AG20443 (cell line): Measurements from ENCODE around the gene XXYLT1.

Experiments used
- DNase-seq: peaks from one replicate; pipeline ENCODE4 v3.0.0; 2012; ENCODE audit warnings: low spot score, mixed read lengths

XXYLT1 gene

GRCh38 chr3:195151402-195151801 lies 119.6 kb downstream of the XXYLT1 start:
- no peak for DNase-seq

- no peak for DNase-seq
Observed at GRCh38 chr3:195150181-195151118, 120.5 kb downstream of the XXYLT1 start.

GRCh38 chr3:195149292-195150030 lies 121.5 kb downstream of the XXYLT1 start:
- no peak for DNase-seq

GRCh38 chr3:195148549-195148948 lies 122.4 kb downstream of the XXYLT1 start:
- no peak for DNase-seq

GRCh38 chr3:195147649-195148080 lies 123.3 kb downstream of the XXYLT1 start:
- peak; percentile 69 for DNase-seq

GRCh38 chr3:195146131-195146530 lies 124.8 kb downstream of the XXYLT1 start:
- DNase-seq: no peak

GRCh38 chr3:195145579-195145978 lies 125.4 kb downstream of the XXYLT1 start:
- DNase-seq: no peak

- DNase-seq: no peak
Observed at GRCh38 chr3:195143221-195143620, 127.7 kb downstream of the XXYLT1 start.

GRCh38 chr3:195142519-195142918 lies 128.4 kb downstream of the XXYLT1 start:
- DNase-seq: no peak

- DNase-seq: no peak
Observed at GRCh38 chr3:195140816-195141793, 129.9 kb downstream of the XXYLT1 start.

GRCh38 chr3:195140410-195140809 lies 130.5 kb downstream of the XXYLT1 start:
- no peak for DNase-seq

- DNase-seq: peak; percentile 22
Observed at GRCh38 chr3:195139876-195140240, 131.1 kb downstream of the XXYLT1 start.

GRCh38 chr3:195139091-195139875 lies 131.7 kb downstream of the XXYLT1 start:
- no peak for DNase-seq

GRCh38 chr3:195137638-195138588 lies 133.0 kb downstream of the XXYLT1 start:
- DNase-seq: no peak

GRCh38 chr3:195135917-195136316 lies 135.0 kb downstream of the XXYLT1 start:
- no peak for DNase-seq

- no peak for DNase-seq
Observed at GRCh38 chr3:195134431-195134830, 136.5 kb downstream of the XXYLT1 start.

GRCh38 chr3:195133462-195133861 lies 137.5 kb downstream of the XXYLT1 start:
- DNase-seq: peak; percentile 43

- DNase-seq: no peak
Observed at GRCh38 chr3:195133013-195133412, 137.9 kb downstream of the XXYLT1 start.

GRCh38 chr3:195131176-195131575 lies 139.8 kb downstream of the XXYLT1 start:
- no peak for DNase-seq
